SK-N-SH (cell line): ENCODE results near the gene COBL. TPM values are rescaled to one million over a fixed set of nuclear protein-coding genes. Genes with fewer than 3 reads are reported as not detected.

Experiments
- CTCF ChIA-PET: fragments of 300-600, 350-600 bp; formaldehyde crosslinking; extraction: SDS; loops from one replicate; lab custom pipeline; 2021; lab: Yijun Ruan, JAX
- POLR2A ChIA-PET: fragments of 350-600 bp; sonication (Branson Sonifier 250); formaldehyde crosslinking; extraction: SDS; loops from one replicate; lab custom pipeline; 2020; ENCODE audit warnings: antibody characterized with exemption, inconsistent platforms; lab: Yijun Ruan, JAX
- DNase-seq: peaks from one replicate; pipeline ENCODE4 v3.0.0; 2012
- H2AFZ ChIP-seq: fragments of 200-600 bp; sonication (generic); 2 replicates; pipeline ENCODE4 v1.8.1; 2016; ENCODE audit warnings: antibody characterized with exemption, mild to moderate bottlenecking, low read depth
- H3F3A ChIP-seq: fragments of 200-600 bp; sonication (generic); replicated peaks from 2 replicates; pipeline ENCODE3; 2016; ENCODE audit warnings: antibody characterized with exemption, mild to moderate bottlenecking; ENCODE audit not compliant: insufficient read depth
- H3K27ac ChIP-seq, 2 experiments: fragments of 200-500 bp in 1 of 2; fragments of 200-600 bp in 1 of 2; sonication (Bioruptor generic) in 1 of 2; sonication (generic), shearing (Covaris generic) in 1 of 2; 2 replicates each; pipeline versions ENCODE4 v1.5.1 to v1.6.1; 2014 to 2016; ENCODE audit warnings: low read depth in 2 of 2, inconsistent platforms in 1 of 2, low read length in 1 of 2, mild to moderate bottlenecking in 1 of 2, mixed read lengths in 1 of 2
- H3K27me3 ChIP-seq: fragments of 200-600 bp; sonication (generic), shearing (Covaris generic); 2 replicates; pipeline ENCODE4 v1.6.1; 2016; ENCODE audit warnings: mixed run types; ENCODE audit not compliant: insufficient read depth
- H3K36me3 ChIP-seq, 2 experiments: fragments of 200-500 bp in 1 of 2; fragments of 200-600 bp in 1 of 2; sonication (Bioruptor generic) in 1 of 2; sonication (generic) in 1 of 2; replicated peaks in 1 of 2; 2 replicates each; pipeline versions ENCODE3 to v1.5.1; 2014 to 2016; ENCODE audit warnings: low read length in 1 of 2, mild to moderate bottlenecking in 1 of 2; ENCODE audit not compliant: insufficient read depth in 2 of 2, control insufficient read depth in 1 of 2
- H3K4me1 ChIP-seq, 2 experiments: fragments of 200-500 bp in 1 of 2; fragments of 200-600 bp in 1 of 2; sonication (Bioruptor generic) in 1 of 2; sonication (generic), shearing (Covaris generic) in 1 of 2; 2 replicates each; pipeline versions ENCODE4 v1.5.1 to v1.6.1; 2014 to 2016; ENCODE audit warnings: low read depth in 1 of 2, low read length in 1 of 2, mixed run types in 1 of 2; ENCODE audit not compliant: insufficient read depth in 2 of 2, control insufficient read depth in 1 of 2
- H3K4me2 ChIP-seq: fragments of 200-600 bp; sonication (generic), shearing (Covaris generic); 2 replicates; pipeline ENCODE4 v1.6.1; 2017; ENCODE audit warnings: mixed run types
- H3K4me3 ChIP-seq, 2 experiments: fragments of 200-500 bp in 1 of 2; fragments of 200-600 bp in 1 of 2; sonication (Bioruptor generic) in 1 of 2; sonication (generic), shearing (Covaris generic) in 1 of 2; 2 replicates each; pipeline versions ENCODE4 v1.5.1 to v1.8.1; 2014 to 2016; ENCODE audit warnings: low read depth in 2 of 2, inconsistent platforms in 1 of 2, low read length in 1 of 2, mild to moderate bottlenecking in 1 of 2, mixed read lengths in 1 of 2, moderate library complexity in 1 of 2
- H3K79me2 ChIP-seq: fragments of 200-600 bp; sonication (generic); 2 replicates; pipeline ENCODE4 v1.8.1; 2017; ENCODE audit warnings: mild to moderate bottlenecking; ENCODE audit not compliant: insufficient read depth
- H3K9ac ChIP-seq: fragments of 200-600 bp; sonication (generic); 2 replicates; pipeline ENCODE4 v1.6.1; 2017; ENCODE audit warnings: mixed run types
- H3K9me2 ChIP-seq: fragments of 200-600 bp; sonication (generic); 2 replicates; pipeline ENCODE4 v1.6.1; 2017; ENCODE audit warnings: mixed run types
- H3K9me3 ChIP-seq: fragments of 200-600 bp; sonication (generic); 2 replicates; pipeline ENCODE4 v1.6.1; 2017; ENCODE audit warnings: mixed run types, mild to moderate bottlenecking, moderate library complexity
- H4K20me1 ChIP-seq: fragments of 200-600 bp; sonication (generic); 2 replicates; pipeline ENCODE4 v1.6.1; 2017; ENCODE audit warnings: mild to moderate bottlenecking, mixed run types; ENCODE audit not compliant: insufficient read depth
- CTCF ChIP-seq: fragments of 200-600 bp; sonication (generic); IDR thresholded peaks from 2 replicates; pipeline ENCODE4 v1.6.1; 2017; ENCODE audit warnings: antibody characterized with exemption, mild to moderate bottlenecking, moderate library complexity
- EP300 ChIP-seq, 2 experiments: IDR thresholded peaks; 2 replicates each; pipeline versions ENCODE4 v1.4.0 to v1.6.1; 2012; ENCODE audit warnings: borderline replicate concordance in 1 of 2, low read depth in 1 of 2, low read length in 1 of 2
- EZH2phosphoT487 ChIP-seq: fragments of 200-600 bp; sonication (generic); IDR thresholded peaks from 2 replicates; pipeline ENCODE4 v1.6.1; 2017; ENCODE audit warnings: low read depth, mixed run types, mild to moderate bottlenecking, antibody characterized with exemption, moderate library complexity, borderline replicate concordance
- FOSL2 ChIP-seq: IDR thresholded peaks from 2 replicates; pipeline ENCODE4 v1.4.0; 2012; ENCODE audit warnings: low read depth, mild to moderate bottlenecking, moderate library complexity, borderline replicate concordance
- FOXM1 ChIP-seq: IDR thresholded peaks from 2 replicates; pipeline ENCODE4 v1.4.0; 2012; ENCODE audit warnings: low read depth, mild to moderate bottlenecking
- JUND ChIP-seq: IDR thresholded peaks from 2 replicates; pipeline ENCODE4 v1.4.0; 2012
- MEF2A ChIP-seq: IDR thresholded peaks from 2 replicates; pipeline ENCODE4 v1.4.0; 2012; ENCODE audit warnings: low read depth, borderline replicate concordance
- MXI1 ChIP-seq: IDR thresholded peaks from 2 replicates; pipeline ENCODE4 v1.6.1; 2012; ENCODE audit warnings: mild to moderate bottlenecking, low read depth, low read length, improper control_type of control experiment
- RAD21 ChIP-seq: IDR thresholded peaks from 2 replicates; pipeline ENCODE4 v1.6.1; 2012; ENCODE audit warnings: mild to moderate bottlenecking, low read length
- RCOR1 ChIP-seq: fragments of 150-350 bp; IDR thresholded peaks from 2 replicates; pipeline ENCODE4 v1.6.1; 2017; ENCODE audit warnings: antibody characterized with exemption, low read length
- REST ChIP-seq: IDR thresholded peaks from 2 replicates; pipeline ENCODE4 v1.6.1; 2012; ENCODE audit warnings: mild to moderate bottlenecking, low read depth, low read length, moderate library complexity
- RFX5 ChIP-seq: IDR thresholded peaks from 2 replicates; pipeline ENCODE4 v1.6.1; 2012; ENCODE audit warnings: mild to moderate bottlenecking, improper control_type of control experiment, low read length
- SIN3A ChIP-seq: IDR thresholded peaks from 2 replicates; pipeline ENCODE4 v1.6.1; 2012; ENCODE audit warnings: low read depth, mild to moderate bottlenecking, low read length, moderate library complexity, borderline replicate concordance
- TAF1 ChIP-seq: IDR thresholded peaks from 2 replicates; pipeline ENCODE4 v1.6.1; 2012; ENCODE audit warnings: low read depth, mild to moderate bottlenecking, low read length, moderate library complexity, borderline replicate concordance
- TEAD4 ChIP-seq: IDR thresholded peaks from 2 replicates; pipeline ENCODE4 v1.4.0; 2012; ENCODE audit warnings: mild to moderate bottlenecking, borderline replicate concordance; ENCODE audit not compliant: insufficient read depth
- USF2 ChIP-seq: fragments of 150-350 bp; IDR thresholded peaks from 2 replicates; pipeline ENCODE4 v1.6.1; 2017; ENCODE audit warnings: antibody characterized with exemption, low read length, low read depth, borderline replicate concordance
- WGBS: methylation state at CpG from one replicate; pipeline ENCODE4 v1.1.6; 2017; ENCODE audit warnings: low lambda C conversion rate; 5-methylcytosine and 5-hydroxymethylcytosine counted together
- polyA plus RNA-seq, 3 experiments: library from polyadenylated mRNA; depleted of rRNA; stranded (reverse); fragments of >200 nt; gene quantifications; 2 replicates each; pipeline ENCODE4 v1.2.3, GENCODE V29; 2012

The COBL gene
- polyA plus RNA-seq, 1 of the 3 experiments (the other 2 are of a cell fraction), result under 0.01 TPM

- POLR2A ChIA-PET, result no interaction called here
These were observed 73.0 kb downstream of the COBL start for GRCh38 chr7:51243631-51244030.

GRCh38 chr7:51242881-51243518, 73.6 kb downstream of the COBL start:
- Histone ChIP-seq H3K4me1 (no peaks in the 10 kb centered on the region), H3F3A (no peaks in the 10 kb centered on the region), H2AFZ (no peak overlapping the region), H3K79me2 (no peaks in the 10 kb centered on the region), H3K4me2 (no peak overlapping the region), H4K20me1 (no peaks in the 10 kb centered on the region), H3K9me3 (no peaks in the 10 kb centered on the region; the same call in 1 of the 2 replicates), H3K9me2 (no peaks in the 10 kb centered on the region), H3K9ac (no peak overlapping the region), H3K27ac (no peak overlapping the region), H3K36me3 (no peaks in the 10 kb centered on the region), H3K4me3 (no peak overlapping the region), H3K27me3 (no peaks in the 10 kb centered on the region)
- CTCF ChIA-PET, result interaction anchor here (0.9 to 1.4 kb wide), 3 partner anchors 14 to 81 kb away, joined by 3 to 6 read pairs (median 4); no protein-coding TSS in a partner anchor
- WGBS, result 44% methylated on average over 16 of the region's 16 CpGs
- POLR2A ChIA-PET, result no interaction called here
- no peak for DNase-seq
- no peak for TF ChIP-seq CTCF
- TF ChIP-seq EP300 (IDR thresholded peaks at IDR 0.05; ENCODE audit: borderline replicate concordance in 1 of 2, low read depth in 1 of 2, low read length in 1 of 2), result no peak
- no peak for TF ChIP-seq EZH2phosphoT487
- TF ChIP-seq MXI1, result no peak
- no peak for TF ChIP-seq RCOR1
- no peak for TF ChIP-seq SIN3A
- TF ChIP-seq MEF2A, result no peak
- TF ChIP-seq RFX5, result no peak
- TF ChIP-seq USF2, result no peak
- TF ChIP-seq TAF1, result no peak
- no peak for TF ChIP-seq TEAD4

More at GRCh38 chr7:51243631-51244030, 73.0 kb downstream of the COBL start:
- H3K27me3 ChIP-seq, result no peaks in the 10 kb centered on the region
- H3K4me3 ChIP-seq, result no peak overlapping the region
- TF ChIP-seq MXI1, result no peak
- TF ChIP-seq RAD21, result no peak
- TF ChIP-seq FOXM1, result no peak
- TF ChIP-seq RFX5, result no peak
- TF ChIP-seq REST, result no peak
- no peak for TF ChIP-seq FOSL2
- no peak for TF ChIP-seq JUND
- no peak overlapping the region for H3K9ac ChIP-seq
- no peak overlapping the region for H3K27ac ChIP-seq
- no peak overlapping the region for H3K4me2 ChIP-seq
- no peaks in the 10 kb centered on the region for H3K9me2 ChIP-seq
- no peaks in the 10 kb centered on the region for H3K79me2 ChIP-seq
- H4K20me1 ChIP-seq, result no peaks in the 10 kb centered on the region
- H3K36me3 ChIP-seq, result no peaks in the 10 kb centered on the region
- no peaks in the 10 kb centered on the region for H3K4me1 ChIP-seq
- H2AFZ ChIP-seq, result no peak overlapping the region
- H3F3A ChIP-seq, result no peaks in the 10 kb centered on the region
- CTCF ChIA-PET, result interaction anchor here (0.6 to 1.5 kb wide), 4 partner anchors 13 to 123 kb away, joined by 3 to 5 read pairs (median 4); no protein-coding TSS in a partner anchor
- DNase-seq, result no peak
- WGBS, result 49% methylated on average over 10 of the region's 10 CpGs
- H3K9me3 ChIP-seq, result no peaks in the 10 kb centered on the region; the same call in 1 of the 2 replicates
